ENCODE measurements around the gene TNFRSF21.

DNA sequence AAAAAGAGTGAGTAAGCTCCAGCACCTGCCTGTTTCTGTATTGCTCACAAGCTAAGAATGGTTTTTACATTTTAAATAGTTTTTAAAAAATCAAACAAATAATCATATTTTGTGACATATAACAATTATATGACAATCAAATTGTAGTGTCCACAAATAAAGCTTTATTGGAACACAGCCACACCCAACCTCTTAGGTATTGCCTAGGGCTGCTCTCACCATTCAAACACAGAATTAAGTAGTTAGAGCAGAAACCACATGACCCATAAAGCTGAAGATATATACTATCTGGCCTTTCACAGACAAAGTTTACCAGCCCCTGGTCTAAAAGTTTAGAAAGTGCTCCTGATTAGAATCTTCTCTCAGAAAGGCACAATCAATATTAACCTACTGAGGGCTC is 11.2 kb downstream of the TNFRSF21 start:
- TF ChIP-seq, protein P1, sequence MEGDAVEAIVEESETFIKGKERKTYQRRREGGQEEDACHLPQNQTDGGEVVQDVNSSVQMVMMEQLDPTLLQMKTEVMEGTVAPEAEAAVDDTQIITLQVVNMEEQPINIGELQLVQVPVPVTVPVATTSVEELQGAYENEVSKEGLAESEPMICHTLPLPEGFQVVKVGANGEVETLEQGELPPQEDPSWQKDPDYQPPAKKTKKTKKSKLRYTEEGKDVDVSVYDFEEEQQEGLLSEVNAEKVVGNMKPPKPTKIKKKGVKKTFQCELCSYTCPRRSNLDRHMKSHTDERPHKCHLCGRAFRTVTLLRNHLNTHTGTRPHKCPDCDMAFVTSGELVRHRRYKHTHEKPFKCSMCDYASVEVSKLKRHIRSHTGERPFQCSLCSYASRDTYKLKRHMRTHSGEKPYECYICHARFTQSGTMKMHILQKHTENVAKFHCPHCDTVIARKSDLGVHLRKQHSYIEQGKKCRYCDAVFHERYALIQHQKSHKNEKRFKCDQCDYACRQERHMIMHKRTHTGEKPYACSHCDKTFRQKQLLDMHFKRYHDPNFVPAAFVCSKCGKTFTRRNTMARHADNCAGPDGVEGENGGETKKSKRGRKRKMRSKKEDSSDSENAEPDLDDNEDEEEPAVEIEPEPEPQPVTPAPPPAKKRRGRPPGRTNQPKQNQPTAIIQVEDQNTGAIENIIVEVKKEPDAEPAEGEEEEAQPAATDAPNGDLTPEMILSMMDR (IDR thresholded peaks at IDR 0.05) = no peak
- TF ChIP-seq POLR2A (IDR thresholded peaks at IDR 0.05) = no peak
